Right atrium auricular region (tissue), 2 donors: ENCODE results near the gene EPAS1. TPM values are rescaled to one million over a fixed set of nuclear protein-coding genes. Genes with fewer than 3 reads are reported as not detected.
A peak's percentile ranks its signal among the peaks of the same experiment; 100 is the strongest.

Experiments
- DNase-seq: peaks from one replicate; pipeline ENCODE4 v3.0.0-alpha.2; 2019; ENCODE audit warnings: low spot score
- H3K27ac ChIP-seq, 2 donors: fragments of 200-600 bp; sonication (generic); 1 replicate in 1 of 2; 2 replicates in 1 of 2; pipeline ENCODE4 v1.5.1; 2016 to 2019
- H3K27me3 ChIP-seq, 2 donors: fragments of 200-600 bp; sonication (generic); one replicate each; pipeline versions ENCODE4 v1.5.1 to v1.6.0; 2017 to 2019
- H3K36me3 ChIP-seq: fragments of 200-600 bp; sonication (generic); one replicate; pipeline ENCODE4 v1.5.1; 2016
- H3K4me1 ChIP-seq, 2 donors: fragments of 200-600 bp; sonication (generic); one replicate each; pipeline versions ENCODE4 v1.5.1 to v1.6.0; 2017 to 2019
- H3K4me3 ChIP-seq, 2 donors: fragments of 200-600 bp; sonication (generic); 1 replicate in 1 of 2; 2 replicates in 1 of 2; pipeline ENCODE4 v1.5.1; 2017 to 2019; ENCODE audit warnings: mild to moderate bottlenecking in 1 of 2, moderate library complexity in 1 of 2
- H3K9me3 ChIP-seq, 2 donors: fragments of 200-600 bp; sonication (generic); one replicate each; pipeline ENCODE4 v1.5.1; 2019
- CTCF ChIP-seq, 2 donors: fragments of 200-600 bp; sonication (generic); IDR thresholded peaks; one replicate each; pipeline ENCODE4 v1.5.1; 2019; ENCODE audit warnings: antibody characterized with exemption in 2 of 2
- total RNA-seq, 2 donors: library from RNA; depleted of rRNA; stranded (reverse); fragments of >200 nt; gene quantifications; one replicate each; pipeline ENCODE4 v1.1.0, GENCODE V29; 2016

Gene EPAS1
- total RNA-seq, 2 donors from 2014 or later, result 257 to 311 TPM

- peaks cover 0 to 97% of the 10 kb centered on the region in 2 donors for H3K4me1 ChIP-seq
- H3K9me3 ChIP-seq, result no peaks in the 10 kb centered on the region
- H3K27ac ChIP-seq, result no peak overlapping the region
- H3K27me3 ChIP-seq, result no peaks in the 10 kb centered on the region
- H3K4me3 ChIP-seq, result no peak overlapping the region
- no peak for DNase-seq
- peaks cover 5% of the 10 kb centered on the region for H3K36me3 ChIP-seq
- no peak for TF ChIP-seq CTCF (IDR thresholded peaks at IDR 0.05)
These were observed 21.6 kb downstream of the EPAS1 start for GRCh38 chr2:46318579-46319460.

- no peak for DNase-seq
- H3K9me3 ChIP-seq, result no peaks in the 10 kb centered on the region
- peaks cover 0 to 98% of the 10 kb centered on the region in 2 donors for H3K4me1 ChIP-seq
- H3K4me3 ChIP-seq, result no peak overlapping the region
- TF ChIP-seq CTCF (IDR thresholded peaks at IDR 0.05), result no peak
- no peaks in the 10 kb centered on the region for H3K27me3 ChIP-seq
- peak overlapping the region; percentile 12 to 23 for H3K27ac ChIP-seq
- H3K36me3 ChIP-seq, result peaks cover 5% of the 10 kb centered on the region
These were observed 22.5 kb downstream of the EPAS1 start for GRCh38 chr2:46319711-46320110.

GRCh38 chr2:46320141-46320567, 22.9 kb downstream of the EPAS1 start:
- peaks cover 5% of the 10 kb centered on the region for H3K36me3 ChIP-seq
- no peak overlapping the region for H3K4me3 ChIP-seq
- no peak for TF ChIP-seq CTCF (IDR thresholded peaks at IDR 0.05)
- no peaks in the 10 kb centered on the region for H3K27me3 ChIP-seq
- peaks cover 0 to 98% of the 10 kb centered on the region in 2 donors for H3K4me1 ChIP-seq
- DNase-seq, result no peak
- H3K27ac ChIP-seq, result peak overlapping the region; percentile 12 to 23
- H3K9me3 ChIP-seq, result no peaks in the 10 kb centered on the region

- no peak for TF ChIP-seq CTCF (IDR thresholded peaks at IDR 0.05)
- Histone ChIP-seq H3K27me3 (no peaks in the 10 kb centered on the region), H3K4me3 (no peak overlapping the region), H3K36me3 (no peaks in the 10 kb centered on the region), H3K9me3 (no peaks in the 10 kb centered on the region), H3K4me1 (peaks cover 0 to 98% of the 10 kb centered on the region in 2 donors), H3K27ac (peak overlapping the region in 1 of 2 donors; percentile 24)
- no peak for DNase-seq
These were observed 26.5 kb downstream of the EPAS1 start for GRCh38 chr2:46323730-46324129.

- Histone ChIP-seq H3K36me3 (no peaks in the 10 kb centered on the region), H3K4me3 (no peak overlapping the region), H3K9me3 (no peaks in the 10 kb centered on the region), H3K27ac (peak overlapping the region in 1 of 2 donors; percentile 6), H3K4me1 (peaks cover 0 to 98% of the 10 kb centered on the region in 2 donors), H3K27me3 (no peaks in the 10 kb centered on the region)
- TF ChIP-seq CTCF (IDR thresholded peaks at IDR 0.05), result no peak
- no peak for DNase-seq
These were observed 28.1 kb downstream of the EPAS1 start for GRCh38 chr2:46325182-46325928.
